KOPT-K1 (cell line): ENCODE results near the gene TAS1R2.

ENCODE experiments used
- H3K27ac ChIP-seq: fragments of 200-600 bp; sonication (generic); 2 replicates; pipeline ENCODE4 v1.5.1; 2016; ENCODE audit warnings: antibody characterized with exemption, mild to moderate bottlenecking, low read depth, low read length; ENCODE audit not compliant: poor library complexity, severe bottlenecking
- H3K36me3 ChIP-seq: fragments of 200-600 bp; sonication (generic); 2 replicates; pipeline ENCODE4 v1.5.1; 2017; ENCODE audit warnings: antibody characterized with exemption, mild to moderate bottlenecking, low read length, moderate library complexity; ENCODE audit not compliant: insufficient read depth
- H3K9me3 ChIP-seq: fragments of 200-600 bp; sonication (generic); 2 replicates; pipeline ENCODE4 v1.5.1; 2017; ENCODE audit warnings: antibody characterized with exemption, low read length, mild to moderate bottlenecking; ENCODE audit not compliant: insufficient read depth, poor library complexity, severe bottlenecking

TAS1R2 gene

DNA sequence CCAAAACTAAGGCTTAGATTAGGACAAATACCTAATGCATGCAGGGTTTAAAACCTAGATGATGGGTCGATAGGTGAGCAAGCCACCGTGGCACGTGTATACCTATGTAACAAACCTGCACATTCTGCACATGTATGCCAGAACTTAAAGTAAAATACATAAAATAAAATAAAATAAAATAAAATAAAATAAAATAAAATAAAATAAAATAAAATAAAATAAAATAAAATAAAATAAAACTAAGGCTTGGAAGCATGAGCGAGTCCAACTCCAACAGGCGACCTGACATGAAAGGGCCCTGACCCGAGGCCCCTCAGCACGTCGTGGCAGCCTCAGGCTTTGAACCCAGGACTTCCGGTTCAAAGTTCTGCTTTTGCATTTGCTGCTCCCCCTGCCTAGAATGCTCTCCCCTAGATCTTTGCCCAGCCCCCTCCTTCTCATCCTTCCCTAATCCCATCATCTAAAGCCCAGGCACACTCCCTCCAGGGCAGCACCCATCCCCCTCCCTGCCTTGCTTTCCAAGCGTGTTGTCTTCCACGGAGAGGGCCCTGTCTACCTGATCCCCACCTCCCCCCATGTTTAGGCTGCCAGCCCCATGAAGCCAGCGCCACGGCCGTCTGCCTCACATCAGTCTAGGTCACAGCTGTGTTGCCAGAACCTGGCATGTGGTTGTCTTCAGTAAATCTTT lies 64.3 kb downstream of the TAS1R2 start:
- Histone ChIP-seq H3K36me3 (no peaks in the 10 kb centered on the region), H3K27ac (no peak overlapping the region), H3K9me3 (no peaks in the 10 kb centered on the region)

DNA sequence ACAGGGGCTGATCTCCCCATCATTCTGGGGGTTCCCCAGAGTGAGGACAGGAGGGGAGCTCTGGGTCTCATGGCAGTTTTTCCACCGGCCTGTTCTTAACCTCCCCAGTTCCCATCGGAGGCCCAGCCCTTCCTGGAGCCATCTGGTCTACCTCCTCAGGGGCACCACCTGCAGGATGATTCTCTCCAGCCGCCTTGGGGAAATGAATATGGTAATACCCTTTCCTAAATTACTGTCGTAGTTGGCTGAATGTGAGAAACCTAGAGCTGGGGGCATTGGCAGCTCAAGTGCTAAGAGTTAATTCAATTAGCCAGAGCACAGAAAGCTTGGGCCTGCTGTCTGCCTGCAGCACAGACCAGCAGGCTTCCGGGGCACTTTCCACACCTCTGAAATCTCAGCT lies 64.9 kb downstream of the TAS1R2 start:
- no peaks in the 10 kb centered on the region for H3K9me3 ChIP-seq
- no peak overlapping the region for H3K27ac ChIP-seq
- H3K36me3 ChIP-seq: no peaks in the 10 kb centered on the region

DNA sequence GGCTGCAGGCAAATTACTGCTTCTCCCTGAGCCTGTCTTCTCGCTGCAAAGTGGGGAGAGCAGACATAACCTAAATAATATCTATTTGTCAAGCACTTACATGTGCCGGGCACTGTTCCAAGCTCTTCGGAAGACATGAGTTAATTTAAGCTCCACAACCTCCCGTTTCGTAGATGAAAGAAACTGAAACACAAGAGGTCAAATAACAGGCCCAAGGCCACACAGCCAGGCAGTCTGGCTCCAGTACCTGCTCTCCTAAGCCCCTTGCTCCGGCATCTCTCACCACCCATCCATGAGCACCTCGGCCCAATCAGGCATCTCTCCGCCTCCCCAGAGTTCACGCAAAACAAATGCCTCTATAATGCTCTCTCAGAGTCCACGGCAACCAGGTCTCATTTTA lies 65.4 kb downstream of the TAS1R2 start:
- Histone ChIP-seq H3K27ac (no peak overlapping the region), H3K36me3 (no peaks in the 10 kb centered on the region), H3K9me3 (no peaks in the 10 kb centered on the region)

DNA sequence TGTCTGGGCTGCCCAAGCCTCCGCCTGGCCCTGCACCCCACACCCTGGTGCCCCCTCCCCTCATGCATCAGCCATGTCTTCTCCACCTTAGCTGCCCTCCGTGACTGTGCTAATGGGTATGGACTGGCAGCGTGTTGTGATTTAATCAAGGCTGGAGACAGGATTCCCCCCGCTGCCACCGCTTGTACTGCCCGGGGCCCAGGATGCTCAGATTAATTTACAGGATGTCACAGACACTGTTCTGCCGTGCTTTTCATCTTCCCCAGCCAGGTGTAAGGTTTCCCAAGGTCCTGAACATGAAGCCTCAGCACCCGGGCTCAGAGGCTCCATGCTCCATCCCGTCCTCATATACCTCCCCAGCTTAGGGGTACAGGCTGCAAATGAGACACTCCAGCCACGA lies 66.3 kb downstream of the TAS1R2 start:
- Histone ChIP-seq H3K27ac (no peak overlapping the region), H3K9me3 (no peaks in the 10 kb centered on the region)

DNA sequence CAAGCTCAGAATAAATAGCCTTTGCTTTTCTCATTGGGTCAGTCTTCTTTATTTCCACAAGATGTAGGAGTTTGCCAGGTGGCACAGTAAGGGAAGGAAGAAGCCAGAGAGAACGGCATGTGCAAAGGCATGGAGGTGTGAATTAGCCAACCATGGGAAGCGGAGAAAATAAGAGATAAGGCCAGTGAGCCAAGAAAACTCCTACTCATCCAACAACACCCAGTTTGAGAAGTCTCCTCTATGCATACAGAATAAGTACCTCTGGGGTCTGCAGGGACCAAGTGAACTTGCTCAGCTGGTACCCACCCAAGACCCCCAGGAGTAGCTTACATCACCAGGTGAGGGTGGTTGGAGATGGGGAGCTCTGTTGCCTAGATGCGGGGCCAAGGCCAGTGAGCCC lies 66.7 kb downstream of the TAS1R2 start:
- no peaks in the 10 kb centered on the region for H3K9me3 ChIP-seq
- no peaks in the 10 kb centered on the region for H3K36me3 ChIP-seq
- no peak overlapping the region for H3K27ac ChIP-seq

More for the DNA sequence above, 66.3 kb downstream of the TAS1R2 start:
- H3K36me3 ChIP-seq: no peaks in the 10 kb centered on the region
